Kidney tubule cell (primary cell): ENCODE data around the gene ADCY3.
"Not testable (repeated sequence)": the region's sequence is repeated elsewhere in the genome, so short reads cannot be mapped to it uniquely, and the experiment has no call there.

Experiments used
- DNase-seq: peaks from one replicate; pipeline ENCODE4 v3.0.0-alpha.2; 2018; ENCODE audit warnings: low spot score

The ADCY3 gene

GRCh38 chr2:24809316-24810007 is 110.6 kb downstream of the ADCY3 start:
- no peak for DNase-seq

- no peak for DNase-seq
These were observed 113.4 kb downstream of the ADCY3 start for GRCh38 chr2:24806661-24807036.

GRCh38 chr2:24805811-24806660 is 114.0 kb downstream of the ADCY3 start:
- DNase-seq: not testable (repeated sequence)

GRCh38 chr2:24800487-24800886 is 119.5 kb downstream of the ADCY3 start:
- DNase-seq: not testable (repeated sequence)

- DNase-seq: no peak
These were observed 122.4 kb downstream of the ADCY3 start for GRCh38 chr2:24797644-24798043.

GRCh38 chr2:24793761-24794435 is 126.1 kb downstream of the ADCY3 start:
- DNase-seq: peak; percentile 46

- DNase-seq: peak; percentile 98
These were observed 126.9 kb downstream of the ADCY3 start, which contains the start of the genes CENPO and PTRHD1 for GRCh38 chr2:24792874-24793760. Gene CENPO (plus strand): TSS chr2:24793425. CDS start chr2:24793920, 495 bp downstream. Gene PTRHD1 (minus strand): TSS chr2:24793391. CDS start chr2:24793377, 14 bp downstream.

GRCh38 chr2:24792542-24792873 is 127.5 kb downstream of the ADCY3 start:
- DNase-seq: no peak

GRCh38 chr2:24791452-24791851 is 128.6 kb downstream of the ADCY3 start:
- DNase-seq: no peak

GRCh38 chr2:24788816-24789215 is 131.2 kb downstream of the ADCY3 start:
- DNase-seq: no peak

- no peak for DNase-seq
These were observed 132.5 kb downstream of the ADCY3 start for GRCh38 chr2:24787532-24787931.

GRCh38 chr2:24785671-24786321 is 134.2 kb downstream of the ADCY3 start:
- no peak for DNase-seq

- no peak for DNase-seq
These were observed 136.4 kb downstream of the ADCY3 start for GRCh38 chr2:24783641-24784040.

- DNase-seq: peak; percentile 59
These were observed 140.9 kb downstream of the ADCY3 start for GRCh38 chr2:24779116-24779515.

- DNase-seq: no peak
These were observed 145.7 kb downstream of the ADCY3 start for GRCh38 chr2:24774373-24774772.

- no peak for DNase-seq
These were observed 148.1 kb downstream of the ADCY3 start for GRCh38 chr2:24771764-24772586.

- DNase-seq: no peak
These were observed 149.0 kb downstream of the ADCY3 start for GRCh38 chr2:24771061-24771460.
